ENCODE measurements around the gene FBP1.
"Not testable (repeated sequence)": the region's sequence is repeated elsewhere in the genome, so short reads cannot be mapped to it uniquely, and the experiment has no call there.

The FBP1 gene

GRCh38 chr9:94577036-94577435, 62.3 kb downstream of the FBP1 start:
- peaks cover 3% of the 10 kb centered on the region for H3K4me1 ChIP-seq (ENCODE audit: insufficient read depth, insufficient read length)
- DNase-seq (ENCODE audit: low read depth, low spot score), result no peak
- H3K4me3 ChIP-seq (ENCODE audit: insufficient read length, low read depth), result no peak overlapping the region
- H3K9ac ChIP-seq (ENCODE audit: insufficient read length, low read depth), result no peak overlapping the region
- TF ChIP-seq ZNF274 (IDR thresholded peaks at IDR 0.05; ENCODE audit: low read depth, low read length) (no peak), YY1 (IDR thresholded peaks at IDR 0.05; ENCODE audit: insufficient read depth, insufficient read length) (no peak), SUZ12 (IDR thresholded peaks at IDR 0.05; ENCODE audit: extremely low read depth, insufficient read depth, insufficient read length) (no peak)
- no peaks in the 10 kb centered on the region for H3K36me3 ChIP-seq (ENCODE audit: insufficient read depth, insufficient read length, low read length)
- no peaks in the 10 kb centered on the region for H3K27me3 ChIP-seq (ENCODE audit: insufficient read depth, insufficient read length)
- no peaks in the 10 kb centered on the region for H3K9me3 ChIP-seq (ENCODE audit: insufficient read depth, low read length)

- no peak for DNase-seq (ENCODE audit: low read depth, low spot score)
- no peaks in the 10 kb centered on the region for H3K36me3 ChIP-seq (ENCODE audit: insufficient read depth, insufficient read length, low read length)
- peaks cover 3% of the 10 kb centered on the region for H3K4me1 ChIP-seq (ENCODE audit: insufficient read depth, insufficient read length)
- no peak overlapping the region for H3K4me3 ChIP-seq (ENCODE audit: insufficient read length, low read depth)
- TF ChIP-seq SUZ12 (IDR thresholded peaks at IDR 0.05; ENCODE audit: extremely low read depth, insufficient read depth, insufficient read length), result no peak
- no peak for TF ChIP-seq ZNF274 (IDR thresholded peaks at IDR 0.05; ENCODE audit: low read depth, low read length)
- no peak for TF ChIP-seq YY1 (IDR thresholded peaks at IDR 0.05; ENCODE audit: insufficient read depth, insufficient read length)
- no peaks in the 10 kb centered on the region for H3K27me3 ChIP-seq (ENCODE audit: insufficient read depth, insufficient read length)
- H3K9ac ChIP-seq (ENCODE audit: insufficient read length, low read depth), result no peak overlapping the region
- no peaks in the 10 kb centered on the region for H3K9me3 ChIP-seq (ENCODE audit: insufficient read depth, low read length)
Measured at GRCh38 chr9:94576131-94576530, 63.2 kb downstream of the FBP1 start.

GRCh38 chr9:94568972-94569712, 70.2 kb downstream of the FBP1 start:
- Histone ChIP-seq H3K4me3 (ENCODE audit: insufficient read length, low read depth) (no peak overlapping the region), H3K9me3 (ENCODE audit: insufficient read depth, low read length) (peaks cover 4% of the 10 kb centered on the region; the same call in 1 of the 2 replicates), H3K9ac (ENCODE audit: insufficient read length, low read depth) (no peak overlapping the region), H3K4me1 (ENCODE audit: insufficient read depth, insufficient read length) (peaks cover 3% of the 10 kb centered on the region), H3K36me3 (ENCODE audit: insufficient read depth, insufficient read length, low read length) (no peaks in the 10 kb centered on the region), H3K27me3 (ENCODE audit: insufficient read depth, insufficient read length) (no peaks in the 10 kb centered on the region)
- no peak for DNase-seq (ENCODE audit: low read depth, low spot score)
- no peak for TF ChIP-seq ZNF274 (IDR thresholded peaks at IDR 0.05; ENCODE audit: low read depth, low read length)
- TF ChIP-seq YY1 (IDR thresholded peaks at IDR 0.05; ENCODE audit: insufficient read depth, insufficient read length), result no peak
- TF ChIP-seq SUZ12 (IDR thresholded peaks at IDR 0.05; ENCODE audit: extremely low read depth, insufficient read depth, insufficient read length), result no peak

- Histone ChIP-seq H3K27me3 (ENCODE audit: insufficient read depth, insufficient read length) (no peaks in the 10 kb centered on the region), H3K9me3 (ENCODE audit: insufficient read depth, low read length) (peaks cover 4% of the 10 kb centered on the region; the same call in 1 of the 2 replicates), H3K9ac (ENCODE audit: insufficient read length, low read depth) (no peak overlapping the region), H3K4me3 (ENCODE audit: insufficient read length, low read depth) (no peak overlapping the region), H3K4me1 (ENCODE audit: insufficient read depth, insufficient read length) (peaks cover 3% of the 10 kb centered on the region), H3K36me3 (ENCODE audit: insufficient read depth, insufficient read length, low read length) (no peaks in the 10 kb centered on the region)
- no peak for DNase-seq (ENCODE audit: low read depth, low spot score)
- TF ChIP-seq SUZ12 (IDR thresholded peaks at IDR 0.05; ENCODE audit: extremely low read depth, insufficient read depth, insufficient read length), result no peak
- TF ChIP-seq ZNF274 (IDR thresholded peaks at IDR 0.05; ENCODE audit: low read depth, low read length), result no peak
- no peak for TF ChIP-seq YY1 (IDR thresholded peaks at IDR 0.05; ENCODE audit: insufficient read depth, insufficient read length)
Measured at GRCh38 chr9:94568250-94568889, 70.9 kb downstream of the FBP1 start.

GRCh38 chr9:94567271-94567670, 72.0 kb downstream of the FBP1 start:
- Histone ChIP-seq H3K9ac (ENCODE audit: insufficient read length, low read depth) (no peak overlapping the region), H3K4me1 (ENCODE audit: insufficient read depth, insufficient read length) (peaks cover 3% of the 10 kb centered on the region), H3K4me3 (ENCODE audit: insufficient read length, low read depth) (no peak overlapping the region), H3K27me3 (ENCODE audit: insufficient read depth, insufficient read length) (no peaks in the 10 kb centered on the region), H3K36me3 (ENCODE audit: insufficient read depth, insufficient read length, low read length) (no peaks in the 10 kb centered on the region), H3K9me3 (ENCODE audit: insufficient read depth, low read length) (peaks cover 4% of the 10 kb centered on the region; the same call in 1 of the 2 replicates)
- no peak for DNase-seq (ENCODE audit: low read depth, low spot score)
- TF ChIP-seq SUZ12 (IDR thresholded peaks at IDR 0.05; ENCODE audit: extremely low read depth, insufficient read depth, insufficient read length) (no peak), YY1 (IDR thresholded peaks at IDR 0.05; ENCODE audit: insufficient read depth, insufficient read length) (no peak), ZNF274 (IDR thresholded peaks at IDR 0.05; ENCODE audit: low read depth, low read length) (no peak)

GRCh38 chr9:94566550-94566949, 72.8 kb downstream of the FBP1 start:
- Histone ChIP-seq H3K4me3 (ENCODE audit: insufficient read length, low read depth) (no peak overlapping the region), H3K9me3 (ENCODE audit: insufficient read depth, low read length) (peaks cover 4% of the 10 kb centered on the region; the same call in 1 of the 2 replicates), H3K4me1 (ENCODE audit: insufficient read depth, insufficient read length) (peaks cover 3% of the 10 kb centered on the region), H3K9ac (ENCODE audit: insufficient read length, low read depth) (no peak overlapping the region), H3K27me3 (ENCODE audit: insufficient read depth, insufficient read length) (no peaks in the 10 kb centered on the region), H3K36me3 (ENCODE audit: insufficient read depth, insufficient read length, low read length) (no peaks in the 10 kb centered on the region)
- no peak for DNase-seq (ENCODE audit: low read depth, low spot score)
- TF ChIP-seq SUZ12 (IDR thresholded peaks at IDR 0.05; ENCODE audit: extremely low read depth, insufficient read depth, insufficient read length), result no peak
- no peak for TF ChIP-seq YY1 (IDR thresholded peaks at IDR 0.05; ENCODE audit: insufficient read depth, insufficient read length)
- TF ChIP-seq ZNF274 (IDR thresholded peaks at IDR 0.05; ENCODE audit: low read depth, low read length), result no peak

GRCh38 chr9:94564279-94564678, 75.0 kb downstream of the FBP1 start:
- H3K9me3 ChIP-seq (ENCODE audit: insufficient read depth, low read length); H3K9ac ChIP-seq (ENCODE audit: insufficient read length, low read depth); H3K36me3 ChIP-seq (ENCODE audit: insufficient read depth, insufficient read length, low read length); H3K4me1 ChIP-seq (ENCODE audit: insufficient read depth, insufficient read length); H3K4me3 ChIP-seq (ENCODE audit: insufficient read length, low read depth); H3K27me3 ChIP-seq (ENCODE audit: insufficient read depth, insufficient read length); DNase-seq (ENCODE audit: low read depth, low spot score): not testable (repeated sequence)

Data from NT2/D1 (cell line).